ENCODE measurements around the gene YPEL3.

YPEL3 gene

DNA sequence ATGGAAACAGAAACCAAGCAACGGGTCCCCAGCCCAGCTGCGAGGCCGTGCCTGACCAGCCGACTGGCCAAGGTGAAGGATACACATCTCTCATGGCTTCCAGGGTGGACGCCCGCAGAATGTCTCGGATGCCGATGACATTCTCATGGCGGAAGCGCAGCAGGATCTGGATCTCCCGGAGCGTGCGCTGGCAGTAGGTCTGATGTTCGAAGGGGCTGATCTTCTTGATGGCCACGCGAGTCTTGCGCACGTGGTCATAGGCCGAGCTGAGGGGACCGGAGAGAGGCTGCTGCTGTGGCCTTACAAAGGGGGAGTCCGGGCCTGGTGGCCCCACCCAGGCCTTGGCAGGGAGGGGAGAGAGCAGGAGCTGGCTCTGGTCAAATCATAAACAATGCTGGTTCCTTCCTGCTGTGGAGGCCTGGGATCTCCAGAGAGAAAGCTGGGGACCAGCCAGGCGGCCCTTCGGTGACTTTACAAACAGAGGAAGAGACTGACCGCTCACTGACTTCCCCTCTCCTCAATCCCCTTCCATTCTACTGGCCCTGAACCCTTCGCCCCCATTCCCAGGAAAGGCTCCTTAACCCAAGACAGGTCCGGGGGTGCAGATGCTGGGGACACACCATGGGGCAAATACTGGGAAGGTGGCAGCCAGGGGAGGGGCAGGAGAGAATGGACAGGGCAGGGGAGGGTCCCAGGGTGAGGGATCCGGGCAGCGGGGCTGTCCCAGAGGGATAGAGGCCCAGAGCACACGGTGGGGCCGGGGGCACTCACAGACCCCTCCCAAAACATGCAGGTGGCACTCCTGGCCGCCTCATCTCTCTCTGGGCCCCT is 25.9 kb upstream of the YPEL3 start:
- ChIA-PET POLR2A (no interaction called here), CTCF (interaction anchor here (2.5 kb wide), 1 partner anchor 9 kb away, joined by 20 read pairs; the partner anchor contains the start of gene GDPD3)
- H3K36me3 ChIP-seq (ENCODE audit: control insufficient read depth in 2 of 2, insufficient read depth in 1 of 2, low read length in 2 of 2) = peaks cover 6 to 45% of the 10 kb centered on the region in 2 experiments; a peak in 2 of 3 replicates
- TF ChIP-seq ZBTB20 (tag by site-specific recombination; IDR thresholded peaks at IDR 0.05) (peak; percentile 19; the same call in 1 of the 2 replicates), HOXA7 (CRISPR knock-in tag; IDR thresholded peaks at IDR 0.05; ENCODE audit: borderline replicate concordance) (no peak), ZNF600 (tag by site-specific recombination; IDR thresholded peaks at IDR 0.05) (peak; percentile 79), GLIS2 (tag by site-specific recombination; IDR thresholded peaks at IDR 0.05) (0 out of 2 replicates have a peak, but pooled peaks have one; percentile 3)
- TF ChIP-seq, protein P1, sequence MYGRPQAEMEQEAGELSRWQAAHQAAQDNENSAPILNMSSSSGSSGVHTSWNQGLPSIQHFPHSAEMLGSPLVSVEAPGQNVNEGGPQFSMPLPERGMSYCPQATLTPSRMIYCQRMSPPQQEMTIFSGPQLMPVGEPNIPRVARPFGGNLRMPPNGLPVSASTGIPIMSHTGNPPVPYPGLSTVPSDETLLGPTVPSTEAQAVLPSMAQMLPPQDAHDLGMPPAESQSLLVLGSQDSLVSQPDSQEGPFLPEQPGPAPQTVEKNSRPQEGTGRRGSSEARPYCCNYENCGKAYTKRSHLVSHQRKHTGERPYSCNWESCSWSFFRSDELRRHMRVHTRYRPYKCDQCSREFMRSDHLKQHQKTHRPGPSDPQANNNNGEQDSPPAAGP (tag by site-specific recombination; IDR thresholded peaks at IDR 0.05) = 0 out of 2 replicates have a peak, but pooled peaks have one; percentile 20
- TF ChIP-seq, protein P2, sequence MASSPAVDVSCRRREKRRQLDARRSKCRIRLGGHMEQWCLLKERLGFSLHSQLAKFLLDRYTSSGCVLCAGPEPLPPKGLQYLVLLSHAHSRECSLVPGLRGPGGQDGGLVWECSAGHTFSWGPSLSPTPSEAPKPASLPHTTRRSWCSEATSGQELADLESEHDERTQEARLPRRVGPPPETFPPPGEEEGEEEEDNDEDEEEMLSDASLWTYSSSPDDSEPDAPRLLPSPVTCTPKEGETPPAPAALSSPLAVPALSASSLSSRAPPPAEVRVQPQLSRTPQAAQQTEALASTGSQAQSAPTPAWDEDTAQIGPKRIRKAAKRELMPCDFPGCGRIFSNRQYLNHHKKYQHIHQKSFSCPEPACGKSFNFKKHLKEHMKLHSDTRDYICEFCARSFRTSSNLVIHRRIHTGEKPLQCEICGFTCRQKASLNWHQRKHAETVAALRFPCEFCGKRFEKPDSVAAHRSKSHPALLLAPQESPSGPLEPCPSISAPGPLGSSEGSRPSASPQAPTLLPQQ (tag by site-specific recombination; IDR thresholded peaks at IDR 0.05) = 0 out of 2 replicates have a peak, but pooled peaks have one; percentile 14
- H3K4me3 ChIP-seq (ENCODE audit: low read depth, low read length) = peak overlapping the region; percentile 75
- H3K9me3 ChIP-seq (ENCODE audit: control insufficient read depth, insufficient read depth, low read depth, low read length) = no peaks in the 10 kb centered on the region
- peak overlapping the region; percentile 51; the same call in 1 of the 2 replicates for H3K27ac ChIP-seq (ENCODE audit: extremely low read depth, low read depth, low read length)
- no peaks in the 10 kb centered on the region; the same call in 1 of the 2 replicates for H3K4me1 ChIP-seq (ENCODE audit: control insufficient read depth, insufficient read depth, low read length)

DNA sequence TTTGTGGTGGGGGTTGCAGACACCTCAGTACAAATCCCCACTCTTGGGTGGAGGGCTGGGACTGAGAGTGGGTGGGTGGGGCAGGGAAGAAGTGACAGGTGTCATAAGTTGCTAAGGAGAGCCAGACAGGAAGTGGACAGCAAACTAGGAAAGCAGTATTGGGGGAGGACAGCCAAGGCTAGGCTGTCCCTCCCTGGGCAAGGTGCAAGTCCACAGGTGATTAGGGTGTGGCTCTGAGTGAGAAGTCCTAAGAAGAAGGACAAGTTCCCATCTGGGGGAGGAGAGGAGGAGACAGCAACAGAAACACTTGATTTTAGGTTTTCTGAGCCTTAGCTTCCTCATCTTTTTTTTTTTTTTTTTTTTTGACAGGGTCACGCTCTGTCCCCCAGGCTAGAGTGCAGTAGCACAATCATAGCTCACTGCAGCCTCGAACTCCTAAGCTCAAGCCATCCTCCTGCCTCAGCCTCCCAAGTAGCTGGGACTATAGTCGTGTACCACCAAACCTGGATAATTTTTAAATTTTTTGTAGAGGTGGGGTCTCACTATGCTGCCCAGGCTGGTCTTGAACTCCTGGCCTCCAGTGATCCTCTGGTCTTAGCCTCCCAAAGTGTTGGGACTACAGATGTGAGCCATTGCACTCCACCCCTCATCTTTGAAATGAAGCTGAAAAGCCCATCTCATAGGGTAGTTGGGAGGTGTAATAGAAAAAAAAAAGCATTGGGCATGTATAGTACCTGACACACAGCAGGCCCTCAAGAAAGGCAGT is 24.5 kb upstream of the YPEL3 start:
- TF ChIP-seq ZNF600 (tag by site-specific recombination; IDR thresholded peaks at IDR 0.05) (no peak), ZNF548 (tag by site-specific recombination; IDR thresholded peaks at IDR 0.05) (no peak), ZNF121 (tag by site-specific recombination; IDR thresholded peaks at IDR 0.05) (peak; percentile 93), KLF8 (tag by site-specific recombination; IDR thresholded peaks at IDR 0.05) (0 out of 2 replicates have a peak, but pooled peaks have one; percentile 13)
- H3K4me1 ChIP-seq (ENCODE audit: control insufficient read depth, insufficient read depth, low read length) = no peaks in the 10 kb centered on the region; the same call in 1 of the 2 replicates
- ChIA-PET POLR2A (interaction anchor here (0.7 to 1.4 kb wide), 2 partner anchors 29 to 59 kb away, joined by 3 to 4 read pairs; partner anchors contain the start of gene TBX6), CTCF (interaction anchor here (0.8 to 2.5 kb wide), 4 partner anchors 8 to 27 kb away, joined by 3 to 20 read pairs (median 5); partner anchors contain the start of gene GDPD3)
- no peak overlapping the region for H3K27ac ChIP-seq (ENCODE audit: extremely low read depth, low read depth, low read length)
- H3K36me3 ChIP-seq (ENCODE audit: control insufficient read depth in 2 of 2, insufficient read depth in 1 of 2, low read length in 2 of 2) = peaks cover 9 to 58% of the 10 kb centered on the region in 2 experiments; a peak in 2 of 3 replicates
- H3K4me3 ChIP-seq (ENCODE audit: low read depth, low read length) = no peak overlapping the region
- no peaks in the 10 kb centered on the region for H3K9me3 ChIP-seq (ENCODE audit: control insufficient read depth, insufficient read depth, low read depth, low read length)

DNA sequence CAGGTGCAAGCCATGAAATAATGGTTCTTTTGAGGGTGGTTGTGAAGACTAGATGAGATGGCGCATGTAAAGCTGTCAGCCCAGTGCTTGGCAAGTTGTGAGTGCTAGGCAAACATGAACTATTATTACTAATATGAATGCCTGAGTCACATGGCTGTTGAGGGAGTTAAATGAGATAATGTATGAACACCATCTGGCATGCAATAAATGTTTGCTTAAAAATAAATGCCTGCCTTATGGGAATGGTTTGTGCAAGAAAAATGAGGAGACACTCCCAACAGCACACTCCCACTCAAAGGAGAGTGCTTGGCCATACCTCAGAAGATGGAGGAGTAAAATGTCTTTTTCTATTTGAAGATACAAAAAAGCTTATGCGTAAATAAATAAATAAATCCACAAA is 23.4 kb upstream of the YPEL3 start:
- Histone ChIP-seq H3K4me3 (ENCODE audit: low read depth, low read length) (no peak overlapping the region), H3K4me1 (ENCODE audit: control insufficient read depth, insufficient read depth, low read length) (no peaks in the 10 kb centered on the region; the same call in 1 of the 2 replicates), H3K9me3 (ENCODE audit: control insufficient read depth, insufficient read depth, low read depth, low read length) (no peaks in the 10 kb centered on the region), H3K36me3 (ENCODE audit: control insufficient read depth in 2 of 2, insufficient read depth in 1 of 2, low read length in 2 of 2) (peaks cover 9 to 67% of the 10 kb centered on the region in 2 experiments; a peak in 2 of 3 replicates), H3K27ac (ENCODE audit: extremely low read depth, low read depth, low read length) (no peak overlapping the region)
- TF ChIP-seq ZNF664 (tag by site-specific recombination; IDR thresholded peaks at IDR 0.05) (peak; percentile 98), KLF1 (tag by site-specific recombination; IDR thresholded peaks at IDR 0.05) (no peak)
- CTCF ChIA-PET = interaction anchor here (1.0 kb wide), 1 partner anchor 16 kb away, joined by 5 read pairs; no protein-coding TSS in a partner anchor
- POLR2A ChIA-PET = interaction anchor here (1.4 kb wide), 1 partner anchor 28 kb away, joined by 3 read pairs; the partner anchor contains the start of gene TBX6

DNA sequence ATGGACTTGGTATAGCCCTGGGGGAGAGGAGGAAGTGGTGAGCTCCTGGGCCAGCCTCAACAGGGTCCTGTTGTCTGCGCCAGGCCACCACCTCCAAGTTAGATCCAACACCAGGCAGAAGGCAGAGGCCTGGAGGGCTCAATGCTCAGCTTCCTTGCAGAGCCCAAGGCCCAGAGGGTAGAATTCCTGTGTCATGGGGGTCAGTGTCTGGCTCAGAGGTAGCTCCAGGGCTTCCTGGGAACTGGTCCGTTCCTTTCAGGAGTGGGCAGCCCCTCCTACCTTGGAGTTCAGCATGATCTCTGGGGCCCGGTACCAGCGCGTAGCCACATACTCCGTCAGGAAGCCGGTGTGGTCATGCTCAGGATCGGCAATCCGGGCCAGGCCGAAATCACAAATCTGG is 21.8 kb upstream of the YPEL3 start:
- CTCF ChIA-PET = interaction anchor here (0.5 kb wide), 1 partner anchor 44 kb away, joined by 3 read pairs; no protein-coding TSS in a partner anchor
- no peak for TF ChIP-seq ZNF324 (tag by site-specific recombination; IDR thresholded peaks at IDR 0.05)
- TF ChIP-seq SCRT2 (tag by site-specific recombination; IDR thresholded peaks at IDR 0.05) = no peak
- no peak for TF ChIP-seq GLI4 (tag by site-specific recombination; IDR thresholded peaks at IDR 0.05)
- TF ChIP-seq ZNF629 (tag by site-specific recombination; IDR thresholded peaks at IDR 0.05) = no peak
- no peak for TF ChIP-seq TCF7L2 (IDR thresholded peaks at IDR 0.05; ENCODE audit: borderline replicate concordance, low read depth, low read length)

More for the DNA sequence above, 21.8 kb upstream of the YPEL3 start:
- no peaks in the 10 kb centered on the region for H3K4me1 ChIP-seq (ENCODE audit: control insufficient read depth, insufficient read depth, low read length)
- no peaks in the 10 kb centered on the region for H3K9me3 ChIP-seq (ENCODE audit: control insufficient read depth, insufficient read depth, low read depth, low read length)
- no peak overlapping the region for H3K4me3 ChIP-seq (ENCODE audit: low read depth, low read length)
- H3K27ac ChIP-seq (ENCODE audit: extremely low read depth, low read depth, low read length) = no peak overlapping the region
- peaks cover 9 to 82% of the 10 kb centered on the region in 2 experiments; a peak in 2 of 3 replicates for H3K36me3 ChIP-seq (ENCODE audit: control insufficient read depth in 2 of 2, insufficient read depth in 1 of 2, low read length in 2 of 2)
- POLR2A ChIA-PET = interaction anchor here (0.6 to 1.0 kb wide), 3 partner anchors 53 to 300 kb away, joined by 3 read pairs; partner anchors contain the start of gene ALDOA

Data from HEK293 (cell line).